ENCODE results near the gene PCDH17.

DNA sequence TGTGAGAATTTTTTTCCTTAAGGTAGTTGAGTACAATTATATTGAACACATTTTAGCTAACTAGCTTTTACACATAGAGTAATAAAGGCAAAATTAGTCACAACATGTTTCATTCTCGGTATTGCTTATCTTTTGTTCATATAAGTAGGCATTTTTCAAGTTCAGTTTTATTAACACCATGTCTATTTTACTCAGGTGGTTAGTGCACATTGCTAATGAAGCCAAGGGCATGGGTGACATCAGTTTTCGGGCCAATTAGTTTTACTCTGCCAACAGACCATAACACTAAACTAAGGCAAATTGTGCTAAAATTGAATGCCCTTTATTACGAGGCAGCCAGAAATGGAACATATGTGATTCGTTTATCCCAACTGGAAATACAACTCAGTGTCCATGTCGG lies 19.6 kb upstream of the PCDH17 start:
- TF ChIP-seq POLR2A (IDR thresholded peaks at IDR 0.05) (no peak), EP300 (IDR thresholded peaks at IDR 0.05) (no peak)
- TF ChIP-seq, protein P1, sequence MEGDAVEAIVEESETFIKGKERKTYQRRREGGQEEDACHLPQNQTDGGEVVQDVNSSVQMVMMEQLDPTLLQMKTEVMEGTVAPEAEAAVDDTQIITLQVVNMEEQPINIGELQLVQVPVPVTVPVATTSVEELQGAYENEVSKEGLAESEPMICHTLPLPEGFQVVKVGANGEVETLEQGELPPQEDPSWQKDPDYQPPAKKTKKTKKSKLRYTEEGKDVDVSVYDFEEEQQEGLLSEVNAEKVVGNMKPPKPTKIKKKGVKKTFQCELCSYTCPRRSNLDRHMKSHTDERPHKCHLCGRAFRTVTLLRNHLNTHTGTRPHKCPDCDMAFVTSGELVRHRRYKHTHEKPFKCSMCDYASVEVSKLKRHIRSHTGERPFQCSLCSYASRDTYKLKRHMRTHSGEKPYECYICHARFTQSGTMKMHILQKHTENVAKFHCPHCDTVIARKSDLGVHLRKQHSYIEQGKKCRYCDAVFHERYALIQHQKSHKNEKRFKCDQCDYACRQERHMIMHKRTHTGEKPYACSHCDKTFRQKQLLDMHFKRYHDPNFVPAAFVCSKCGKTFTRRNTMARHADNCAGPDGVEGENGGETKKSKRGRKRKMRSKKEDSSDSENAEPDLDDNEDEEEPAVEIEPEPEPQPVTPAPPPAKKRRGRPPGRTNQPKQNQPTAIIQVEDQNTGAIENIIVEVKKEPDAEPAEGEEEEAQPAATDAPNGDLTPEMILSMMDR (IDR thresholded peaks at IDR 0.05), result no peak
